Epithelial cell of esophagus (primary cell): Measurements from ENCODE around the gene RTN4RL1.

ENCODE experiments used
- DNase-seq: peaks from one replicate; pipeline ENCODE4 v3.0.0; 2010; ENCODE audit warnings: low read depth
- H3K4me3 ChIP-seq: 2 replicates; pipeline ENCODE4 v1.5.1; 2011; ENCODE audit warnings: mild to moderate bottlenecking, low read length, control low read depth
- TF ChIP-seq, protein P1 (sequence below): IDR thresholded peaks from 2 replicates; pipeline ENCODE4 v1.5.1; 2011; ENCODE audit warnings: low read depth, mild to moderate bottlenecking, low read length, control low read depth, inconsistent platforms; ENCODE audit not compliant: insufficient read depth; ENCODE audit errors: missing control alignments

Gene RTN4RL1

GRCh38 chr17:1890758-1891450, 134.2 kb downstream of the RTN4RL1 start:
- TF ChIP-seq, protein P1, sequence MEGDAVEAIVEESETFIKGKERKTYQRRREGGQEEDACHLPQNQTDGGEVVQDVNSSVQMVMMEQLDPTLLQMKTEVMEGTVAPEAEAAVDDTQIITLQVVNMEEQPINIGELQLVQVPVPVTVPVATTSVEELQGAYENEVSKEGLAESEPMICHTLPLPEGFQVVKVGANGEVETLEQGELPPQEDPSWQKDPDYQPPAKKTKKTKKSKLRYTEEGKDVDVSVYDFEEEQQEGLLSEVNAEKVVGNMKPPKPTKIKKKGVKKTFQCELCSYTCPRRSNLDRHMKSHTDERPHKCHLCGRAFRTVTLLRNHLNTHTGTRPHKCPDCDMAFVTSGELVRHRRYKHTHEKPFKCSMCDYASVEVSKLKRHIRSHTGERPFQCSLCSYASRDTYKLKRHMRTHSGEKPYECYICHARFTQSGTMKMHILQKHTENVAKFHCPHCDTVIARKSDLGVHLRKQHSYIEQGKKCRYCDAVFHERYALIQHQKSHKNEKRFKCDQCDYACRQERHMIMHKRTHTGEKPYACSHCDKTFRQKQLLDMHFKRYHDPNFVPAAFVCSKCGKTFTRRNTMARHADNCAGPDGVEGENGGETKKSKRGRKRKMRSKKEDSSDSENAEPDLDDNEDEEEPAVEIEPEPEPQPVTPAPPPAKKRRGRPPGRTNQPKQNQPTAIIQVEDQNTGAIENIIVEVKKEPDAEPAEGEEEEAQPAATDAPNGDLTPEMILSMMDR = no peak
- no peak overlapping the region for H3K4me3 ChIP-seq
- no peak for DNase-seq

- DNase-seq = no peak
- no peak overlapping the region for H3K4me3 ChIP-seq
- TF ChIP-seq, protein P1 = no peak
Measured at GRCh38 chr17:1888741-1889140, 136.4 kb downstream of the RTN4RL1 start.
